Hindlimb muscle (tissue), 1 donor: ENCODE measurements around the gene UBE2H. TPM values are rescaled to one million over a fixed set of nuclear protein-coding genes. Genes with fewer than 3 reads are reported as not detected.
"Not testable (repeated sequence)": the region's sequence is repeated elsewhere in the genome, so short reads cannot be mapped to it uniquely, and the experiment has no call there.

Experiments used
- DNase-seq: peaks from one replicate; pipeline ENCODE4 v3.0.0-alpha.2; 2013
- polyA plus RNA-seq: library from polyadenylated mRNA; unstranded; fragments of 120-200 nt; gene quantifications from one replicate; pipeline ENCODE4 v1.2.1, GENCODE V29; 2013; ENCODE audit not compliant: insufficient read length

The UBE2H gene
- polyA plus RNA-seq, result 99.4 TPM

GRCh38 chr7:129952653-129953560 is at the start of gene UBE2H:
TSS of gene UBE2H (minus strand) at chr7:129952960. CDS start at chr7:129952555, 405 bp downstream.
- peak; percentile 99 for DNase-seq

- DNase-seq, result no peak
These were observed 45.7 kb upstream of the UBE2H start for GRCh38 chr7:129998446-129998845.

GRCh38 chr7:129997285-129997684 is 44.5 kb upstream of the UBE2H start:
- DNase-seq, result no peak

GRCh38 chr7:129993275-129993674 is 40.5 kb upstream of the UBE2H start:
- no peak for DNase-seq

GRCh38 chr7:129990403-129991192 is 37.8 kb upstream of the UBE2H start:
- no peak for DNase-seq

GRCh38 chr7:129989466-129989865 is 36.7 kb upstream of the UBE2H start:
- no peak for DNase-seq

GRCh38 chr7:129986600-129986999 is 33.8 kb upstream of the UBE2H start:
- DNase-seq, result no peak

GRCh38 chr7:129980667-129981066 is 27.9 kb upstream of the UBE2H start:
- DNase-seq, result no peak

GRCh38 chr7:129975309-129975708 is 22.5 kb upstream of the UBE2H start:
- DNase-seq, result no peak

GRCh38 chr7:129970816-129971215 is 18.1 kb upstream of the UBE2H start:
- no peak for DNase-seq

GRCh38 chr7:129969881-129970446 is 17.2 kb upstream of the UBE2H start:
- peak; percentile 18 for DNase-seq

- DNase-seq, result no peak
These were observed 16.0 kb upstream of the UBE2H start for GRCh38 chr7:129968592-129969383.

GRCh38 chr7:129960204-129960475 is 7.4 kb upstream of the UBE2H start:
- not testable (repeated sequence) for DNase-seq

GRCh38 chr7:129959471-129960203 is 6.9 kb upstream of the UBE2H start:
- DNase-seq, result no peak

- DNase-seq, result no peak
These were observed 6.1 kb upstream of the UBE2H start for GRCh38 chr7:129958643-129959470.

GRCh38 chr7:129955993-129956543 is 3.3 kb upstream of the UBE2H start:
- no peak for DNase-seq

GRCh38 chr7:129952086-129952652 is 591 bp downstream of the UBE2H start:
- peak; percentile 54 for DNase-seq

GRCh38 chr7:129951226-129952085 is 1.3 kb downstream of the UBE2H start:
- peak; percentile 37 for DNase-seq

GRCh38 chr7:129950933-129951225 is 1.9 kb downstream of the UBE2H start:
- no peak for DNase-seq
